GM19468 (cell line): ENCODE data around the gene REN.

Experiments used
- ATAC-seq: cut with Tn5 transposase; IDR thresholded peaks from one replicate; pipeline ENCODE4 v1.9.1; 2021; ENCODE audit warnings: mild to moderate bottlenecking, moderate library complexity, moderate number of reproducible peaks; ENCODE audit not compliant: unreplicated experiment; ENCODE audit errors: extremely low read depth

REN gene

DNA sequence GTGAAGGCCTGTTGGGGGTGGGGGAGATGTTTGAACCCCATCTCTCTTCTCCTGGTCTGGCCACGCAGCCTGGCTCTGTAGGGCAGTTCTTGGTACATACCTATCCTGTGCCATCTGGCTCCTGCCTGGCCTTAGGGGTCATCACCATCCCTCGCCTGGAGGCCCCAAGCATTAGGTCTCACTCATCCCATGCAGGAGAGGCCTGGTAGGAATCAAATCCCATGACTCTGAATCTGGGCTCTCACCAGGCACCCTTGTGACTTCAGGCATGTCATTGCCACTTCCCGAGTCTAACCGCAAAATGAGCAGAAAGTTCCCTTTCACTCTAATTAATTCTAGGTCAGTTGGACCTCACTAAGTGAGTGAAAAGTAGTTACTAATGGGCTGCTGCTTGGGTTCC lies 51.5 kb downstream of the REN start:
- ATAC-seq: no peak

DNA sequence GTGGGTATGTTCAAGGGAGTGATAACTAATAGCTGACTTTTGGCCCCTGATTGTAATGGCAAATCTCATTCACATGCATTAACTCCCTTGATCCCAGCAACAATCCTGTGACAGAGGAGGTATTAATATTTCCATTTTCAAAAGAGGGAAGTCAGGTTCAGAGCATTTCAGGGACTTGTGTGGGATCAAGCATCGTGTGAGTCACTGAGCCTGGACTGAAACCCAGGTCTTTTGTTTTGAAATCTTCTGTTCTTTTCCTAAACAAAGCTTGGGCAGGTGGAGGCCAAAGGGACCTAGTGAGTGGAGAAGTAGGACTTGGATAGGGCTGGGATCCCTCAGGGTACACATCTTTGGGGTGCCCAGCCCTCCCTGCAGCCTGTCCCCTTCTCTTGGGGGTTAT lies 52.2 kb downstream of the REN start:
- ATAC-seq: no peak

DNA sequence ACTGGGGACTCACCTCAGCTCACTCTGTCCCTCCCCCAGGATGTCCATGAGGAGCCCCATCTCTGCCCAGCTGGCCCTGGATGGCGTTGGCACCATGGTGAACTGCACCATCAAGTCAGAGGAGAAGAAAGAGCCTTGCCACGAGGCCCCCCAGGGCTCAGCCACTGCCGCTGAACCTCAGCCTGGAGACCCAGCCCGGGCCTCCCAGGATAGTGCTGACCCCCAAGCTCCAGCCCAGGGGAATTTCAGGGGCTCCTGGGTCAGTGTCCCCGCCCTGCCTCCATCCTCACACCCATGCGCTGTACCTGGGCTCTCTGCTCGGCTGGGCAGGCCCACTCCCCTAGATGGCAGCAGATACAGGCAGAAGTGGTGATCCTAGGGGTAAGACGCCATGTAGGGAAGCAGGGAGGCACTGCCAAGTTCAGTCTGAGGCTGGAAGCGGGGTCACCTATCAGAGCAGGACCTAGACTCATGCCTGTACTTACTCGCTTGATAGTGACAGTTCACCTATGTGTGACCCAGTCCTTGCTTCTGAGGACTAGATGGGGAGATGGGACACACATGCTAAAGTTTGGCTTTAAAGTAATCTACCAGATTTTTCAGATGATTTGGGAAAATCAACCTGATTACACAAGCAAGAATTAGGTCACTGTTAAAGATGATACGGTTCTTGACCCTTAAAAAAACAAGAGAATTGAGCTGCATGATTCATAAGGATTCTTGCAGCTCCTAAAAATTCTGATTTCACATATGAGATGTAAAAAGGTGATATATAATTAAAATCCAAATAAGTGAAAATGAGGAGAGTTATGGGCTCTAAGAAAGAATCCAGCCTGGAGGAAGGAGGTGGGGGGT lies 53.0 kb downstream of the REN start:
- ATAC-seq: no peak

DNA sequence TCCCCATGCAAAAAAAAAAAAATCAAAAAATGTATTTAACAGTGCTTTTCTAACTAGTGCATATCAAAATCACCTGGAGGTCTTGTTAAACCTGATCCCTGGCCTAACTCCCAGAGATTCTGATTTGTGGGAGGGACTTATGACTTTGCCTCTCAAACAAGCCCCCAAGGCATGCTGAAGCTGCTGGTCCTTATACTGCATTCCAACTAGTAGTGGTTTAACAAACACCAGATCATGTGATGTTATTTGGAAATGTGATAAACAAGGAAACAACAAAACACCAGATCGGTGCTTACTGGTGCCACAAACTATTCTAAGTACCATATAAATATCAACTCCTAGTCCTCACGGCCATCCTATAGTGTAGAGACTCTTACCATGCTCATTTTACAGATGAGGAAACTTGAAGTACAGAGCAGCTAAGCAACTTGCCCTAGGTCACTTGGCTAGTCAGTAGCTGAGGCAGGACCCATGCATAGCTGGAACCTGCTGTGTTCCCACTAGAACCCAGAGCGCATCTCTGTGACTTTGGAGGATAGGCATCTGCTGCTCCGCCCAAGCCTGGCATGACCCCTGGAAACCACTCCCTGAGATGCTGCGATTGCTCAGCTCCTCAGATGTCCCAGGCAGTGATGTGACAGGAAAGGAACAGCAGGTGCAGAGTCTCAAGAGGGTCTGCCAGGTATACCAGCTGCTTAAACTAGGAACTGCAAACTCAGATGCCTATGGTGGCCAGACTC lies 55.1 kb downstream of the REN start:
- ATAC-seq: no peak

DNA sequence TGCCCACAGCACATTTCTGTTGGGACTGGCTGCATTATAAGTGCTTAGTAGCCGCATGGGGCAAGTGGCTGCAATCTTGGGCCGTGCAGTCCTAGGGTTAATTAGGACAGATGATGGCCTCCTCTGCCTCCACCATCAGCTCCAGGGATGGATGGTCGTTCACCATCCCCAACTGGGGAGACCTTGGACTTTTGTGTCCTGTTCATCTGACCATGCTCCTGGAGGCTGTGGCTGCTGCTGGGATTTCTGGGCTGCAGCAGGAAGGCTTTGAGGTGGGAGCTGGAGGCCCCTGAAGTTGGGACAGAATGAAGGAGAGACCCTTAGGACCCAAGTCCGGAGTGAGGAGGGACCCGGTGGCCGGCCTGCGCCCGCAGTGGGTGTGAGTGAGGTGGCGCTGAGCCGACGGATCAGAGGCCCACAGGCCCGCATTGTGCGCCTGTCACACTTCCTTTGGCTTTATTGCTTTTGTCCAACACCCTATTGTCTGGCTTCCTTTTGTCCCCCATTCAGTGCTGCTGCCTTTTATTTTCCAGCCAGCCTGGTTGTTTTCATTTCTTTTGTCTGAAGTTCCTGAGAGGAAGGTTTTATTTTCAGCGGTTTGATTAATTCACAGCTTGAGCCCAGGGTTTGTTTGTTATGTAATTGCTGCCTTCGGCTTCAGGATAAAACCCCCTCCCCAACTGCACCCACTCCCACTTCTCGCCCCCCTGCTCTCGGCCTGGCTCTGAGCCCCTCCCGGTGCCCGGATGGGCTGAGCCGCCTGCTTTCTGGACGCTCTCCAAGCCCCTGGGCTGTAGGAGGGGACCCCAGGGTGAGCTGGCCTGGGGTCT lies 57.6 kb downstream of the REN start:
- no peak for ATAC-seq

DNA sequence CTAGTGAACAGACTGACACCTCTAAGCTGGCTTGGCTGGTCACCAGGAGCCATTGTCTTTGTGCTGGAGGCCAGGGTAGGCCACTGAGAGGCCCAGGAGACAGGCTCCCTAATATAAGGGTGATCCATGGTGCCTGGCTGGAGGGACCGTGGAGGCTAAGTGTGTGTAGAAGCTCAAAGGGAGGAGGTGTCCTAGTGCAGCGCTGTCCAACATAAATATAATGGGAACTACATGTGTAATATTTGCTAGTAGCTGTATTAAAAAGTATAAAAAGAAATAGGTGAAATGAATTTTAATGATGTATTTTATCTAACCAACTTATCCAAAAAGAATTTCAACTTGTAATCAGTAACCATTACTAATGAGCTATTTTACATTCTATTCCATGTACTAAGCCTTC lies 58.2 kb downstream of the REN start:
- no peak for ATAC-seq

DNA sequence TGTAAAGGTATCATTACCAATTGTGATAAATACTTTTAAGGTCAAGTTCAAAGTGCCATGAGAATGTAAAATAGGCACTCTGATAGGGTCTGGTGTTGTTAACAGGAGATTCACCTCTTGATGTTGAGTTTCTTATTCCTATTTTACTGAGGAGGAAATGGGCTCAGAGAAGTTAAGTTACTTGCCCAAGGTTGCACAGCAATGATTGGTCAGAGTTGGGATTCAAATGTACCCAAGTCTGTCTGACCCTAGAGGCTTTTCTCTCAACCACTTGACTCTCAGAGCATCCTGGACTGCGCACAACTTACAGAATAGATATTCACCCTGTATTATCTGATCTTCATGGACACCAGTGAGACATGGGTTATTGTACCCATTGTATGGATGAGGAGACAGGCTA lies 59.3 kb downstream of the REN start:
- ATAC-seq: no peak

DNA sequence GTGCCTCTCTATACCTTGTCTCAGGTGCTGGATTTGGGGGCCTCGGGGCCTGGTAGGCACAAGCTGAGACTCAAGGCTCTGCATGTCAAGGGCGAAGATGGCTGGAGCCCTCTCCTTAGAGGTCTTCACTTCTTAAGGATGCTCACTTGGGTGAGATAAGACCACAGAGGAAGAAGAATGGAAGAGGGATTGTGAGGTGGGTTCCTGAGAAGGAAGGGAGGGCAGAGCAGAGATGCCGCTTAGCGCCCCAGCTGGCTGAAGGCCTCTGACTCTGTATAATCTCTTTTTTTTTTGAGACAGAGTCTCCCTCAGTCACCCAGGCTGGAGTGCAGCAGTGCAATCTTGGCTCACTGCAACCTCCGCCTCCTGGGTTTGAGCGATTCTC lies 61.0 kb downstream of the REN start:
- ATAC-seq: no peak
